Stimulated activated CD8-positive, alpha-beta memory T cell treated with anti-CD3 and anti-CD28 coated beads, Interleukin-4, amount 100 ng/mL, for 4 hours (primary cell): ENCODE measurements around the gene MAP2K3.
"Not testable (repeated sequence)": the region's sequence is repeated elsewhere in the genome, so short reads cannot be mapped to it uniquely, and the experiment has no call there.

Experiments used
- DNase-seq, 2 donors: peaks; one replicate each; pipeline ENCODE4 v3.0.0-alpha.2; 2020; ENCODE audit warnings: low read depth in 2 of 2, low spot score in 1 of 2

The MAP2K3 gene

DNA sequence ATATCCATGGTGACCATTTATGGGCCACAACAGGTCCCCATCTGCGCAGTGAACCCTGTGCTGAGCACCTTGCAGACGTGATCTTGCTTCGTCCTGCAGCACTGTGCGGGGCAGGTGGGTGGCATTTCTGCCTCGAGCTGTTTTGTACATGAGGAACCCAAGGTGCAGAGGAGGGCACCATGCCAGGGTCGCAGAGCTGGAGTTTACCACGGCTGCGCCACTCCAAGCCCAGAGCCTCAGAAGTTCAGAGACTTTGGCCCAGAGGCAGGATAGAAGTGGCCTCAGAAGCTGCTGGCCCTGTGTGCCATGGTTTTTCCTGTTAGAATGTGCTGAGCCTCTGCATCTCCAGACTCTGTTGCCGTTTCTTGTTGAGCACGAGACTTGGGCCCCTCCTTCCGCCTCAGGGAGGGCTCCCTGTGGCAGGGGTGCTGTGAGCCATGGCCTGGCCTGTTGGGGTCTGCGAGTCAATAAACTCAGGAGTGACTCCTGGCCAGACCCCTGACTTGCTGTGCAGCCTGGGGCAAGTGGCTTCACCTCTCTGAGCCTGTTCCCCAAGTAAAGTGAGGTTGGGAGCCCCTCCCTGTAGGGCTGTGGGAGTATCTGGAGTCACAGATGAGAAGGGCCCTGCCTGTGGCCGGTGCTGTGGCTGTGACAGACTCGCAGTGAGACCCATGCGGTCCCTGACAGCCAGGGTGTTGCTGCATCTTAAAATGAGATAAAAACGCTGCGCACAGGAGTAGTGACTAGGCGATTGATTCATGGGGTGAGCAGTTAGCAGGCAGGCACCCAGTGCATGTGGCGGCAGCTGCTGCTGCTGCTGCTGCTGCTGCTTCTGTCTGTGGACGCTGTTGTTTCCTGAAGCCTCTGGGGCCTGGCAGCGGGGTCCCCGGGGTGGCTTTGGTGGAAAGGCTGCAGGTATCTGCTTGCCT lies 11.8 kb downstream of the MAP2K3 start:
- DNase-seq: no peak

DNA sequence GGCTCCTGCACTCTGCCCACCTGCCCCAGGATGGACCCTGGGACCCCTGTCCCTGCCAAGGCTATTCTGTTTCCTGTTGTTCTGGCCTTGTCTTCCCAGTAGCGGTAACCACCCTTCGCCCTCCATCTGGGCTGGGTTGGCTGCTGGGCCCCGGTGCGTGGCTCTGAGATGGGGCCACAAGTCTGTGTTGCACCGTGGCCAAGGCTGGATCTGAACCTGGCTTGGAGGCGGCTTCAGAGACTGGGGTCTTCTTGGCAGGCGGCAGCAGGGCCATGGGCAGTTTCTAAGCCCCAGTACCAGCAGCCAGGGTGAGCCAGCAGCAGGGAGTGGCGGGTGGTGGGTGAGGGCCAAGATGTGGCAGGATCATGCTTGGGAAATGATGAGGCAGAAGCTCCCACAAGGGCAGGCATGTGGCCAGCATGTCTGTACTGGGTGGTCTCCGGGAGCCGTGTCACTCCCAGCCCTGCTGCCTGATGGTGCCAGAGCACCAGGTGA lies 12.6 kb downstream of the MAP2K3 start:
- DNase-seq: no peak

DNA sequence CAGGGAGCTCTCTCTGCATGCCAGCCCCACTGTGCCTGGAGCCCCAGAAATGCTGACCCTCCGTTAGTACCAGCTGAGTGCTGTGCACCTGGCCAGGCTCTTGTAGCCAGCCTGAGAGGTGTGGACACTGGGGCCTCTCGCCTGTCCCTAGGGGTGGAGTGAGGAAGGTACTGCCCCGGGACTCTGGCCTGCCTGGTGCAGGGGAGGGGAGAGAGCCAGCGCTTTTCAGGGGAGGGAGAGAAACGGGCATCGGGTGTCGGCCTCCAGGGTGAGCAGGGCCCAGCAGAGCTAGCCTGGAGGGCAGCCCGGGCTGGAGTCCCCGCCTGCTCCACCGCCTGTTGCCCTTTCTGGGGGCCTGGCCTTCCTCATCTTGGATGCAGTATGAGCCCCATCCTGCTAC lies 13.1 kb downstream of the MAP2K3 start:
- no peak for DNase-seq

DNA sequence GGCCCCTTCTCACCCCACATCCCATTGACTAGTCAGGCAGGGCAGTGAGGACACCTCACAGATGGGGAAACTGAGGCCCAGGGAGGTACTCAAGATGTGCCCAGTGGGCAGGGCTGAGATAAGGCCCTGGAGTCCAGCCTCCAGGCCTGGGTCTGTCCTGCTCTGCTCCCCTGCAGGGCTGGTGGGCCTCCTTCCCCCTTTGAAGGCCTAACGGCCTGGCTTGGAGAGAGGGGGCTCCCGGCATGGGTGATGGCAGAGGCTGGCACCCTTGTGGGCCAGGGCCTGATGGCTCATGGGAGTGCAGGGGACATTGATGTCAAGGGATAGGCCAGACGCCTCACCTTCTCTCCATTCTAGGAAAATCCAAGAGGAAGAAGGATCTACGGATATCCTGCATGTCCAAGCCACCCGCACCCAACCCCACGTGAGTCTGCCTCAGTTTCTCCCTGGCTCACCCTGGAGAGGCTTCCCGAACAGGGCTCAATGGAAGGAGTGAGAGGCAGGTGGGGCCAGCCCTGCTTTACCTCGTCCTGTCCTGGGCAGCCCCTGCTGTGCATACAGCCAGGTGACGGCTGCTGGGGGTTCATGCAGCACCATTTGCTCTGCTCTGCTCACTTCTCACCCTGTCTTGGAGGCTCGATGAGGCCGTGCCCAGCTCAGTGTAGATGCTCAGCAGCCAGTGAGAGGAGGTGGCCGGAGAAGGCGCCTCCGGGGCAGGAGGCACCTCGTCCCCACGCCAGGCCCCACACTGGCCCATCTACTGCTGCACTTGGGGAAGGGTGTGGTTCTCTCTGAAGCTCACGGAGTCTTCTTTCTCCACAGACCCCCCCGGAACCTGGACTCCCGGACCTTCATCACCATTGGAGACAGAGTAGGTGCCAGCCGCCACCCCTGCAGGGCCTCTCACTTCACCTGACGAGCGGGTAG lies 13.8 kb downstream of the MAP2K3 start:
- DNase-seq: no peak

DNA sequence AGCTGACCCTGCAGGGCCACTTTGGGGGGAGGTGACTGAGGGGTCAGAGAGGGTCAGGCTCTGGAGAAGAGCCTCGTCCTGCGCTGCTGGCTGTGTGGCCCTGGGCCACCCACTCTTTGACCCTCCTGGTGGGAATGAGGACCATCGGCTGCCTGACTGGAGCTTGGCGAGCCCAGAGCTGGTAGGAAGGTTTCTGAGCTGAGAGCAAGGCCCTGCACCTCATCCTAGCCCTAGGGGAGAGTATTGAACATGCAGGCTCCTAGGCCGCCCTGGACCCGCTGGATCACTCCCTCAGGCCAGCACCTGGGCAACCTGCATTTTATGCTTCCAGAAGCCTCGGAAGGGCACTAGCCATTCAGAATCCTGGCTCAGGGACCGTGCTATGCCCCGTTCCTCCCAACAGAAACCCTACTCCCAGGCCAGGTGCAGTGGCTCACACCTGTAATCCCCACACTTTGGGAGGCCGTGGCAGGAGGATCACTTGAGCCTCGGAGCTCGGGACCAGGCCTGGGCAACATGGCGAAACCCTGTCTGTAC lies 14.5 kb downstream of the MAP2K3 start:
- DNase-seq: no peak

DNA sequence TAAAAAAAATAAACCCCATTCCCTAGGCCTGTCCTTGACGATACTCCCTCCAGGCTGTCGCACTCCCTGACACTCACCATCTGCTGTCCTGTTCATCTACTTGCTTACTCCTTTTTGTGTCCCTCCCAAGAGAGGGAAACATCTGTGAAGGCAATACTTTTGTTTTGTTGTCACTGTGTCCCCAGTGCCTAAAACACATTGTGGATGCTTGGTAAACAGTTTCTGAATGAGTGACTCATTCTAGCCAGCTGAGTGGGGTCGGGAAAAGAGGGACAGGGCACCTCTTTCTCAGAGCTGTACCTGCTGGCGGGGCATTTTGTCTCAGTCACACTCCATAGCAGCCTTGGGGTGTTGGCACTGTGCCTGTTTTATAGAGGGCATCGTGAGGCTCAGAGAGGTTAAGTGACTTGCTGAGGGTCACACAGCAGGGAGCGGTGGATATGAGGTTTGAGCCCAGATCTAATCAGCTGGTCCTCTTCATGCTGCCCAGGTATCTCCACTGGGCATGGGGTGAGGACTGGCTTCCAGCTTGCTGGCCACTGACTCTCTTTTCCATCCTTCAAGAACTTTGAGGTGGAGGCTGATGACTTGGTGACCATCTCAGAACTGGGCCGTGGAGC lies 15.6 kb downstream of the MAP2K3 start:
- no peak for DNase-seq

DNA sequence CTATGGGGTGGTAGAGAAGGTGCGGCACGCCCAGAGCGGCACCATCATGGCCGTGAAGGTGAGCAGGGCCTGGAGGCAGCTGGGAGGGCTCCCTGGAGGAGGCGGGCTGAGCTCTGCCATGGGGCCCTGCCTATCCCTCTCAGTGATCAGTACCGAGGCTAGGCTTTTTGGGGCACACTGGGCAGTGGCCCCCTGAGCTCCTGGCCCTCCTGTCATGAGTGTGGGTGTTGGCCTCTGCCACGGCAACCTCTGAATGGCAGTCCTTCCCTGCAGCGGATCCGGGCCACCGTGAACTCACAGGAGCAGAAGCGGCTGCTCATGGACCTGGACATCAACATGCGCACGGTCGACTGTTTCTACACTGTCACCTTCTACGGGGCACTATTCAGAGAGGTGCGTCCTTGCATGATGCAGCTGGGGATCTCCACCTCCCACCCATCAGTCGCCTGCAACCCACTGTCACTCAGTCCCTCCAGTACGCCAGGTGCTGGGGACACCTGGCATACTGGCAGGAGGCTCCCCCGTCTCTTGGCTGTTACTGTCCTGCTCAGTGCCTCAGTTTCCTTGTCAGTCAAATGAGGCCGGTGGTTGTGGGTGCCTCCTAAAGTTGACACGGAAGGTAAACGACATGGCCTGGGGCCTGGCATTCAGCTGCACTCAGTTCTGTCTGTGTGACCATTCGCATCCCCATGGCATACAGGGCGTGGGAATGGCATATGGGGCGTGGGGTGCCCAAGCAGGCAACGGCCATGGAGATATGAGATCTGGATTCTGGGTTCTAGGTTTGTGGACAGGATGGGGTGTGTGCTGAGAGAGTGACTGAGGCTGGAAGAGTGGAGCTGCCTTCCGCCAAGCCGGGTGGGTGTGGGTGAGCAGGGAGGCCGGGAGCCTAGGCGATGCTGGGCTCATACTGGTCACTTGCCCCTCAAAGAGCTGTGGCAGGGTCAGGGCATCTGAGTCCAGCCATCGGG lies 16.4 kb downstream of the MAP2K3 start:
- DNase-seq: no peak

DNA sequence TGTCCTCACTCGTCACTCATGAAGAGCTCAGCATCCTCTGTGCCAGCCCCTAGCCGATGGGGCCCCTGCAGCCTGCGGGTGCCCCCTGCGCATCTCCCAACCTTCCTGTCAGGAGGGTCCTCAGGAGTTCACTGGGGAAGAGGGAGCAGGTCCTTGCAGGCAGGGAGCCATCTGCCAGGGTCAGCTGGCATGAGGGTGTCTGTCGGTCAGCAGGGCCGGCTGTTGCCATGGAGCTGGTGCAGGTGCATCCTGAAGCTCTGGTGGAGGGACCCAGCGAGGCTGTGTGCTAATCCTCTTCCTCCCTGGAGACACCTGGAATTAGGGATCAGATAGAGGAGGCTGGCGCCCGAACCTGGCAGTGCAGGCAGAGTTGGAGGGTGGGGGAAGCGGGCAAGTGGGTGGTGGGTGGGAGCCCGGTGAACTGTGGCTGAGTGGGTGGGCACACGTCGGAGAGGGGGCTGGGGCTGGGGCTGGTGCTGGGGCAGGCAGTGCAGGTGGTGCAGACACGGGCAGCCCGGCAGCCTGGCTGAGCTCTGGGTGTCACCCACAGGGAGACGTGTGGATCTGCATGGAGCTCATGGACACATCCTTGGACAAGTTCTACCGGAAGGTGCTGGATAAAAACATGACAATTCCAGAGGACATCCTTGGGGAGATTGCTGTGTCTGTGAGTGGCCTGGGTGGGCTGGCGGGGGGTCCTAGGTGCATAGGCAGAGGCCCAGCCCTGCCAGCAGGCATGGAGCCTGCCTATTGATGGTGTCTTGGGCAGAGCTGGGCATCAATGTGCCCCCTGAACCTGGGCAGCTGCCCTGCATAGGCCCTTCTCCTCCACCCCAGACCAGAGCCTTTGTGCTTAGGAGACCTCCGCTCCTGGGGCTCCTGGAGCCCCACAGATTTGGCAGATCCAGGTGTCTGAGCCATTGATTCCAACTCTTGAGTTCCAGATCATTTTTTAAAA lies 17.4 kb downstream of the MAP2K3 start:
- DNase-seq: no peak

DNA sequence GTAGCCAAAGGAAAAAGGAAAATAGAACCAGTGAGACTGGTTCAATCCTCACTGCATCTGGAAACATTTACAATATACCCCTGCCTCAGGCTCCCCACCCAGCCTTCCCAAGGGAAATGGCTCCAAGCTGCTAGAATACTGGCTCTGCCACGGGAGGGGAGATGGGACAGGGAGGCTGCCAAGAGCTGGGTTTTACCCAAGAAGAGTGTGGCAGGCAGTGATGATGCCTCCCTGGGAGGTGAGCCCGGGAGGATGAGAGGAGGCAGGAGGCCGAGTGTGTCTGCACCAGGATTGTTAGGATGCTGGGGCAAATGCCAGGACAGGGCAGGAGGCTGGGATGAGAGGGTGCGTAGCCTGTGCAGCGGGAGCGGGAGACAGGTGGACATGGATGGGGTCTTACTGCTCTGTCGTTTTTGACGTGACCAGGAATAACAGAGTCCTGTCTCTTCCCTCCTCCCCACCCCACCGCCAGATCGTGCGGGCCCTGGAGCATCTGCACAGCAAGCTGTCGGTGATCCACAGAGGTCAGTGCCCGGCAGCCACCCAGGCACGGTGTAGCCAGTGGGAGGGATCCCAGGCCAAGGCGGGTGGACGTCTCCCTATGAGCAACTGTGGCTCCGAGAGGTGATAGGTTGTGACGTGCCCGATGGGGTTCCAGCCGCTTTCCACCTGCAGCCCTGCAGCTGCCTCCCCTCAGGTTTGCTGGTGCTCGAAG lies 18.4 kb downstream of the MAP2K3 start:
- DNase-seq: no peak

DNA sequence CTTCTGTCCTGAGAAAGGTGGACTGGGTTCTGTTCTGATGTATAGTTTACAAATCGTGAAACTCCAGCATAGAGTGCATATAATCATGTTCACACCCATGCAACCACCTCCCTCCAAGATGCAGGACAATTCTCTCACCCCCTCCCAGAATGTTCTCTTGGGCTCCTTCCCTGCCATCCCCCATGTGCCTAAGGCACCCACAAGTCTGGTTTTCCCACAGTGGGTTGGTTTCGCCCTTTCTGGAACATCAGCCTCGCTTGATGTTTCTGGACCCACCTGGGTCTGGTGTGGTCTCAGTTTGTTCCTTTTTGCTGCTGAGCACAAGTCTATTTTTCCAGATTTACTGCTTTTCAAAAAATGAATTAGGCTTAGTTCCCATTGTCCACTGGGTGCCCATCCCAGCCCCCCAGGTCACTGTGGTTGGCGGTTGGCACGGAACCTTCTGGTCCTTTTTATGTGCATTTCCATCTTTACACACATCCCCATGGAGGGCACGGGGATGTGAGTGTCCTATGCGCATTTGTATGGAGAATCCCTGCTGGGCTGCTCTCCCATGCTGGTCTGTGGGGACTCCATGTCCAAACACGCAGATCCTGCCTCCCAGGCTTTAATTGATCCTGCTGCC lies 19.0 kb downstream of the MAP2K3 start:
- no peak for DNase-seq

DNA sequence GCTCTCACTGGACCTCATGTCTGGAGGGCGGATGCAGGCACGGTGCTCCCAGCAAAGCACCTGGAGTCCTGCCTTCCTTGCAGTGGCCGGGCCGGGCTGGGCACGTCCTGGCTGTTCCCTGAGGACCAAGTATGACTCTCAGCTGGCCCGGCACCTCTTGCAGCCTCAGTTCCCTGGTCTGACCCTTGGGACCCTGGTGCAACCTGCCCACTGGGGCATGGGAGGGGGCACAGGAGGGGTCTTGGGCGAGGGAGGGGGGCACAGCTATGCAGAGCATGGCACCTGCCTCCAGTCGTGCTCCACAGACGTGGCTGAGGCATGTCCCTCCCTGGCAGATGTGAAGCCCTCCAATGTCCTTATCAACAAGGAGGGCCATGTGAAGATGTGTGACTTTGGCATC lies 19.6 kb downstream of the MAP2K3 start:
- no peak for DNase-seq

DNA sequence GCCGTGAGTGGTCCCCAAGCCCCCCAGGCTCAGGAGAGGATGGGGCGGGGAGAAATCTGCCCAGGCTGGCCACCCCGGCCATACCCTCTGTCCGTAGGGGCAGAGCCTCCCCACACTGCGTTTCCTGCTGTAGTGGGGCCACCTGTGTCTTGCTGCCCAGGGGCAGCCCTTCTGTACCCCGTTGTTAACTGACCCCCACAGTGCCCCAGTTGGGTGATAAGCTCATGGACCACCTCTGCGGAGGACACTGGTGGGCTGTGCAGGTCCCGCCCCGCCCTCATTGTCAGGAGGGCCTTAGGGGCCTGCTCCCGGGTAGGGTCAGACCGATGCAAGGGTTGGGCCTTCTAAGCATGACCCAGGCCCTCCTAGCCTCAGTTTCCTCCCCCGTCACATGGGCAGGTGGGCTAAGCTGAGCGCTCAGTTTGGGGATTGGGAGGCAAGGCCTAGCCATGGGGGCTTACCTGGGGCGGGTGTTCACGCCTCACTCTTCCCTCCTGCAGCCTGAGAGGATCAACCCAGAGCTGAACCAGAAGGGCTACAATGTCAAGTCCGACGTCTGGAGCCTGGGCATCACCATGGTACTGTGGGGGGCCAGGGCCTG lies 20.1 kb downstream of the MAP2K3 start:
- DNase-seq: not testable (repeated sequence)

DNA sequence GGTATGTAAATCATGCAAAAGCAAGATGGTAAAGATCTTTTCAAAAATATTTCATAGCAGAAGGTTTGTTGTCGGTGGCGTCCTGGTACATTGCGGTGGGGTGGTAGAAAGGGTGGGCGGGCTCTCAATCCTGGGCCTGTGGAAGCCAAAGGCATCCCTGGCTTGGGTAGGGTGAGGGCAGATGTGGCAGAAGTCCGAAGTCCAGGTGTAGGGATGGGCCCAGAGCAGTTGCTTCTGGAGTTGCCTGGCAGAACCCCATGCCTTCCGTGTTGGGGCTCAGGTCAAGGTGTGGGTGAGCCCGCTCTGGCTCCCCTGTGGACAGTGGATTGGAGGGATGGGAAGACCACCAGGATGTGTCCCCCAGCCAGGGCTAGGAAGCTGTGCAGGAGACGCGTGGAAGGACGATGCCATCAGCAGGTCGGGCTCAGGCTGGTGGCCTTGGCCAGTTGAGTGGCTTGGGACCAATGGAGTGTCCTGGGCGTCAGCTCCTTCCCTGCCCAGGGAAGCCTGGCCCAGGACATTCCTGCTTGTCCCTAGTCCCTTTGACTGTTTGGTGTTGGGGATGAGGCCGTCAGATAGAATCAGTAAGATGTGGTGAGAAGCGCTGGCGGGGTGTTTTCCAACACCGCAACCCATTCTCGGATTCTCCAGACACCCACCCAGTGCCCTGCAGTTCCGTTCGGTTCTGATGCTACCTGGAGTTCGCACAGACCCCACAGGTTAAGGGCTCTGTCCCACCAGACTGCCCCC lies 21.1 kb downstream of the MAP2K3 start:
- not testable (repeated sequence) for DNase-seq

DNA sequence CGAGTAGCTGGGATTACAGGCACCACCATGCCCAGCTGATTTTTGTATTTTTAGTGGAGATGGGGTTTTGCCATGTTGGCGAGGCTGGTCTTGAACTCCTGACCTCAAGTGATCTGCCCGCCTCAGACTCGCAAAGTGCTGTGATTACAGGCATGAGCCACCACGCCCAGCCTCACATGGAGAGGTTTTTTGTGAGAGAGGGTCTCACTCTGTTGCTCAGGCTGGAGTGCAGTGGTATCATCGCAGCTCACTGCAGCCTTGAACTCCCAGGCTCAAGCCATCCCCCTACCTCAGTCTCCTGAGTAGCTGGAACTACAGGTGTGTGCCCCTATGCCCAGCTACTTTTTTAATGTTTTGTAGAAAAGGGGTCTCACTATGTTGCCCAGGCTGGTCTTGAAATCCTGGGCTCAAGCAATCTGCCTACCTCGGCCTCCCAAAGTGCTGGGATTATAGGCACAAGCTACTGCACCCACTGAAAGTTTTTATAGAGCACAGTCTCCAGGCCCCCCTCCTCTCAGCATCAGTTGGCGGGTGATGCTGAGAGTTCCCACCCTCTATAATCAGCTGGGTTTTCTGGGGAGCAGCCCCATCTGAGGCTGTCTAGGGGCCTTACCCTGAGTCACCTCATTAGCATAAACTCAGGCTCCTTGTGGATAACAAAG lies 22.2 kb downstream of the MAP2K3 start:
- not testable (repeated sequence) for DNase-seq

DNA sequence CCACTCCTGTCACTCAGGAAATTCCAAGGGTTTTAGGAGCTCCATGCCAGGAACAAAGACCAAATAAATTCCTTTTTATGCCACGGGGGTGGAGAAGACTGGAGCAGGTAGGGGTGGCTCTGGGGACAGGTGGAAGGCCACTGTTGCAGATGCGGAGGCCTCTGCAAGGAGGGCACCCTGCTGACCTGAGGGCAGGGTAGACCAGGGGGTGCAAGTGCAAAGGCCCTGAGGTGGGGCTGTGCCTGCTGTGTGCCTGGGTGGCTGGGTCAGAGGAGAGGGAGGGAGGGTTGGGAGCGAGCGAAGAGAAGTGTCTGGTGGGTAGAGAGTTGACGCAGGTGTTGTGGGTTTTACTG lies 22.7 kb downstream of the MAP2K3 start:
- DNase-seq: not testable (repeated sequence)

DNA sequence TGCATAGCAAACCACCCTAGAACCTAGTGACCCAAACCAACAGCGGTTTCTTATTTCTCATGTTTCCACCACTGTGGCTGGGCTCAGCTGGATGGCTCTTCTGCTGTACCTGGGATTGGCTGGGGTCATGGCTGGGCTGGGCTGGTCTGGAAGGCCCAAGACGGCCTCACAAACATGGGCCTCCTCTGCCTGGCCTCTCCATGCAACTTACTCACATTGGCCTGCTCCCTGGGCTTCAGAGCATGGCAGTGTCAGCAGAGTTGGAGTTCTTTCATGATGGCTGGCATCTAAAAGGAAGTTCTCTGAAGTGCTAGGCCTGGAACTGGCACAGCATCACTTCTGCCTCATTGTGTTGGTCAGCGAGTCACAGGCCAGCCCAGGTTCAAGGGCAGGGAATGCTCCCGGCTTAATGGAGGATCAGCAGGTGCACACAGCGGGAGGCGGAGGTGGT lies 24.4 kb downstream of the MAP2K3 start:
- DNase-seq: not testable (repeated sequence)
